A673 (cell line): ENCODE results near the gene ALDH16A1.

Experiments used
- EZH2 ChIP-seq: fragments of 200-600 bp; sonication (generic); IDR thresholded peaks from 2 replicates; pipeline ENCODE4 v1.6.1; 2017; ENCODE audit warnings: borderline replicate concordance, low read depth, mild to moderate bottlenecking, mixed read lengths, antibody characterized with exemption, low read length; ENCODE audit not compliant: poor library complexity, severe bottlenecking
- TF ChIP-seq, protein P1 (sequence below): fragments of 300-800, 200-600 bp; sonication (generic); conservative IDR thresholded peaks from 2 replicates; pipeline ENCODE4 v1.5.1; 2017; ENCODE audit warnings: low read depth, mild to moderate bottlenecking, antibody characterized with exemption, low read length, moderate library complexity, mixed read lengths

DNA sequence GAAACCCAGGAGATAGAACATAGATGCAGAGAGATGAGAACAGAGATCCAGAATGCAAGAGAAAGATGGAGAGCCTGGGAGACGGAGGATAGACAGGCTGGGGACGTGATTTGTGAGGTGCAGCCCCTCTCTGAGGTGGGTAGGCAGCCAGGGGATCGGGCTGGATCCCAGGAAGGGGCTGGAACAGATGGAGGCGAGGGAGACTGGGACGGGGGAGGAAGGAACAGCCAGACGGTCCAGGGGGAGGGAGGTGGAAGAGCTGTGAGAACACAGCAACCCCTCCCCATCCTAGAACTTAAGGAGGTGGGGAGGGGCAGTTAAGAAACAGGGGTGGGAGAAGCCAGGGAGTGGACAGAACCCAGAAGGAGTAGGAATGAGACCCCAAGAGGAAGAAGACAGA is 14.8 kb upstream of the ALDH16A1 start:
- TF ChIP-seq, protein P1, sequence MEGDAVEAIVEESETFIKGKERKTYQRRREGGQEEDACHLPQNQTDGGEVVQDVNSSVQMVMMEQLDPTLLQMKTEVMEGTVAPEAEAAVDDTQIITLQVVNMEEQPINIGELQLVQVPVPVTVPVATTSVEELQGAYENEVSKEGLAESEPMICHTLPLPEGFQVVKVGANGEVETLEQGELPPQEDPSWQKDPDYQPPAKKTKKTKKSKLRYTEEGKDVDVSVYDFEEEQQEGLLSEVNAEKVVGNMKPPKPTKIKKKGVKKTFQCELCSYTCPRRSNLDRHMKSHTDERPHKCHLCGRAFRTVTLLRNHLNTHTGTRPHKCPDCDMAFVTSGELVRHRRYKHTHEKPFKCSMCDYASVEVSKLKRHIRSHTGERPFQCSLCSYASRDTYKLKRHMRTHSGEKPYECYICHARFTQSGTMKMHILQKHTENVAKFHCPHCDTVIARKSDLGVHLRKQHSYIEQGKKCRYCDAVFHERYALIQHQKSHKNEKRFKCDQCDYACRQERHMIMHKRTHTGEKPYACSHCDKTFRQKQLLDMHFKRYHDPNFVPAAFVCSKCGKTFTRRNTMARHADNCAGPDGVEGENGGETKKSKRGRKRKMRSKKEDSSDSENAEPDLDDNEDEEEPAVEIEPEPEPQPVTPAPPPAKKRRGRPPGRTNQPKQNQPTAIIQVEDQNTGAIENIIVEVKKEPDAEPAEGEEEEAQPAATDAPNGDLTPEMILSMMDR = no peak
- no peak for TF ChIP-seq EZH2
